ENCODE results near the gene DBNL.

DBNL gene

GRCh38 chr7:44100458-44101302 lies 56.2 kb downstream of the DBNL start:
- peak; percentile 56 for DNase-seq

- DNase-seq, result no peak
These were observed 56.9 kb downstream of the DBNL start for GRCh38 chr7:44101303-44101965.

- no peak for DNase-seq
These were observed 57.7 kb downstream of the DBNL start for GRCh38 chr7:44101966-44102845.

- DNase-seq, result no peak
These were observed 58.5 kb downstream of the DBNL start for GRCh38 chr7:44102846-44103565.

- DNase-seq, result no peak
These were observed 59.0 kb downstream of the DBNL start for GRCh38 chr7:44103566-44103922.

GRCh38 chr7:44103923-44104859 lies 59.7 kb downstream of the DBNL start, which contains the start of gene AEBP1:
AEBP1 (plus strand) TSS chr7:44104345; CDS start chr7:44104666, 321 bp downstream.
- DNase-seq, result no peak

- no peak for DNase-seq
These were observed 60.6 kb downstream of the DBNL start for GRCh38 chr7:44104860-44105771.

GRCh38 chr7:44105832-44106231 lies 61.3 kb downstream of the DBNL start:
- DNase-seq, result no peak

- DNase-seq, result no peak
These were observed 62.0 kb downstream of the DBNL start for GRCh38 chr7:44106311-44107065.

- no peak for DNase-seq
These were observed 62.8 kb downstream of the DBNL start for GRCh38 chr7:44107116-44107960.

- no peak for DNase-seq
These were observed 63.7 kb downstream of the DBNL start for GRCh38 chr7:44107961-44108767.

- DNase-seq, result no peak
These were observed 64.6 kb downstream of the DBNL start for GRCh38 chr7:44108768-44109750.

GRCh38 chr7:44109991-44110390 lies 65.5 kb downstream of the DBNL start:
- no peak for DNase-seq

- DNase-seq, result no peak
These were observed 66.5 kb downstream of the DBNL start for GRCh38 chr7:44110719-44111635.

Measured in DMS 273 treated with DMSO at 0.1 percent for 48 hours (cell line).